Vagina (tissue), 2 donors: Measurements from ENCODE around the gene MAP2K5.

ENCODE experiments used
- CTCF ChIP-seq, 3 experiments: fragments of 450-650 bp in 2 of 3; fragments of 200-600 bp in 1 of 3; sonication (generic) in 1 of 3; IDR thresholded peaks; one replicate each; pipeline ENCODE4 v1.5.1; 2017 to 2019; ENCODE audit warnings: antibody characterized with exemption in 3 of 3, mild to moderate bottlenecking in 2 of 3, moderate library complexity in 2 of 3
- POLR2A ChIP-seq, 2 donors: fragments of 450-650 bp; IDR thresholded peaks; one replicate each; pipeline ENCODE4 v1.6.1; 2017; ENCODE audit warnings: antibody characterized with exemption in 2 of 2, mild to moderate bottlenecking in 2 of 2, moderate library complexity in 2 of 2

- TF ChIP-seq CTCF (IDR thresholded peaks at IDR 0.05): no peak
- no peak for TF ChIP-seq POLR2A (IDR thresholded peaks at IDR 0.05)
Observed at GRCh38 chr15:67836955-67837354, 294.5 kb downstream of the MAP2K5 start.
